ENCODE measurements around the gene DNAH7. TPM values are rescaled to one million over a fixed set of nuclear protein-coding genes. Genes with fewer than 3 reads are reported as not detected.

The DNAH7 gene
- total and polyA plus RNA-seq, 2 experiments from 2014 or later, result 0.35 to 1.1 TPM

- Histone ChIP-seq H3K4me1 (ENCODE audit: insufficient read depth) (peaks cover 12% of the 10 kb centered on the region; the same call in 1 of the 2 replicates), H3K4me3 (no peak overlapping the region), H2AFZ (no peak overlapping the region), H3F3A (replicated peaks; ENCODE audit: low read depth) (no peaks in the 10 kb centered on the region), H3K4me2 (no peak overlapping the region), H3K36me3 (ENCODE audit: insufficient read depth) (peaks cover 42% of the 10 kb centered on the region; the same call in 1 of the 2 replicates), H3K79me2 (replicated peaks; ENCODE audit: insufficient read depth) (peaks cover 9% of the 10 kb centered on the region; the same call in 1 of the 2 replicates), H3K27me3 (ENCODE audit: insufficient read depth) (no peaks in the 10 kb centered on the region), H3K27ac (ENCODE audit: low read depth) (no peak overlapping the region), H4K20me1 (replicated peaks; ENCODE audit: insufficient read depth) (0 out of 2 replicates have a peak, but pooled peaks cover 5% of the 10 kb centered on the region), H3K9me2 (ENCODE audit: insufficient read depth) (no peaks in the 10 kb centered on the region)
- Mint-ChIP-seq H3K4me1 (peaks cover 19% of the 10 kb centered on the region), H3K27me3 (ENCODE audit: insufficient read depth, low read depth, poor library complexity) (no peaks in the 10 kb centered on the region), H3K4me3 (no peak overlapping the region), H3K27ac (no peak overlapping the region; the same call in 1 of the 2 replicates), H3K9me3 (no peaks in the 10 kb centered on the region), H3K36me3 (ENCODE audit: low read depth) (peaks cover 62% of the 10 kb centered on the region)
- TF ChIP-seq, protein P1, sequence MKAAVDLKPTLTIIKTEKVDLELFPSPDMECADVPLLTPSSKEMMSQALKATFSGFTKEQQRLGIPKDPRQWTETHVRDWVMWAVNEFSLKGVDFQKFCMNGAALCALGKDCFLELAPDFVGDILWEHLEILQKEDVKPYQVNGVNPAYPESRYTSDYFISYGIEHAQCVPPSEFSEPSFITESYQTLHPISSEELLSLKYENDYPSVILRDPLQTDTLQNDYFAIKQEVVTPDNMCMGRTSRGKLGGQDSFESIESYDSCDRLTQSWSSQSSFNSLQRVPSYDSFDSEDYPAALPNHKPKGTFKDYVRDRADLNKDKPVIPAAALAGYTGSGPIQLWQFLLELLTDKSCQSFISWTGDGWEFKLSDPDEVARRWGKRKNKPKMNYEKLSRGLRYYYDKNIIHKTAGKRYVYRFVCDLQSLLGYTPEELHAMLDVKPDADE (IDR thresholded peaks at IDR 0.05), result no peak
- no peak for TF ChIP-seq ZNF331 (CRISPR knock-in tag; IDR thresholded peaks at IDR 0.05; ENCODE audit: low read depth)
- TF ChIP-seq, protein P2, sequence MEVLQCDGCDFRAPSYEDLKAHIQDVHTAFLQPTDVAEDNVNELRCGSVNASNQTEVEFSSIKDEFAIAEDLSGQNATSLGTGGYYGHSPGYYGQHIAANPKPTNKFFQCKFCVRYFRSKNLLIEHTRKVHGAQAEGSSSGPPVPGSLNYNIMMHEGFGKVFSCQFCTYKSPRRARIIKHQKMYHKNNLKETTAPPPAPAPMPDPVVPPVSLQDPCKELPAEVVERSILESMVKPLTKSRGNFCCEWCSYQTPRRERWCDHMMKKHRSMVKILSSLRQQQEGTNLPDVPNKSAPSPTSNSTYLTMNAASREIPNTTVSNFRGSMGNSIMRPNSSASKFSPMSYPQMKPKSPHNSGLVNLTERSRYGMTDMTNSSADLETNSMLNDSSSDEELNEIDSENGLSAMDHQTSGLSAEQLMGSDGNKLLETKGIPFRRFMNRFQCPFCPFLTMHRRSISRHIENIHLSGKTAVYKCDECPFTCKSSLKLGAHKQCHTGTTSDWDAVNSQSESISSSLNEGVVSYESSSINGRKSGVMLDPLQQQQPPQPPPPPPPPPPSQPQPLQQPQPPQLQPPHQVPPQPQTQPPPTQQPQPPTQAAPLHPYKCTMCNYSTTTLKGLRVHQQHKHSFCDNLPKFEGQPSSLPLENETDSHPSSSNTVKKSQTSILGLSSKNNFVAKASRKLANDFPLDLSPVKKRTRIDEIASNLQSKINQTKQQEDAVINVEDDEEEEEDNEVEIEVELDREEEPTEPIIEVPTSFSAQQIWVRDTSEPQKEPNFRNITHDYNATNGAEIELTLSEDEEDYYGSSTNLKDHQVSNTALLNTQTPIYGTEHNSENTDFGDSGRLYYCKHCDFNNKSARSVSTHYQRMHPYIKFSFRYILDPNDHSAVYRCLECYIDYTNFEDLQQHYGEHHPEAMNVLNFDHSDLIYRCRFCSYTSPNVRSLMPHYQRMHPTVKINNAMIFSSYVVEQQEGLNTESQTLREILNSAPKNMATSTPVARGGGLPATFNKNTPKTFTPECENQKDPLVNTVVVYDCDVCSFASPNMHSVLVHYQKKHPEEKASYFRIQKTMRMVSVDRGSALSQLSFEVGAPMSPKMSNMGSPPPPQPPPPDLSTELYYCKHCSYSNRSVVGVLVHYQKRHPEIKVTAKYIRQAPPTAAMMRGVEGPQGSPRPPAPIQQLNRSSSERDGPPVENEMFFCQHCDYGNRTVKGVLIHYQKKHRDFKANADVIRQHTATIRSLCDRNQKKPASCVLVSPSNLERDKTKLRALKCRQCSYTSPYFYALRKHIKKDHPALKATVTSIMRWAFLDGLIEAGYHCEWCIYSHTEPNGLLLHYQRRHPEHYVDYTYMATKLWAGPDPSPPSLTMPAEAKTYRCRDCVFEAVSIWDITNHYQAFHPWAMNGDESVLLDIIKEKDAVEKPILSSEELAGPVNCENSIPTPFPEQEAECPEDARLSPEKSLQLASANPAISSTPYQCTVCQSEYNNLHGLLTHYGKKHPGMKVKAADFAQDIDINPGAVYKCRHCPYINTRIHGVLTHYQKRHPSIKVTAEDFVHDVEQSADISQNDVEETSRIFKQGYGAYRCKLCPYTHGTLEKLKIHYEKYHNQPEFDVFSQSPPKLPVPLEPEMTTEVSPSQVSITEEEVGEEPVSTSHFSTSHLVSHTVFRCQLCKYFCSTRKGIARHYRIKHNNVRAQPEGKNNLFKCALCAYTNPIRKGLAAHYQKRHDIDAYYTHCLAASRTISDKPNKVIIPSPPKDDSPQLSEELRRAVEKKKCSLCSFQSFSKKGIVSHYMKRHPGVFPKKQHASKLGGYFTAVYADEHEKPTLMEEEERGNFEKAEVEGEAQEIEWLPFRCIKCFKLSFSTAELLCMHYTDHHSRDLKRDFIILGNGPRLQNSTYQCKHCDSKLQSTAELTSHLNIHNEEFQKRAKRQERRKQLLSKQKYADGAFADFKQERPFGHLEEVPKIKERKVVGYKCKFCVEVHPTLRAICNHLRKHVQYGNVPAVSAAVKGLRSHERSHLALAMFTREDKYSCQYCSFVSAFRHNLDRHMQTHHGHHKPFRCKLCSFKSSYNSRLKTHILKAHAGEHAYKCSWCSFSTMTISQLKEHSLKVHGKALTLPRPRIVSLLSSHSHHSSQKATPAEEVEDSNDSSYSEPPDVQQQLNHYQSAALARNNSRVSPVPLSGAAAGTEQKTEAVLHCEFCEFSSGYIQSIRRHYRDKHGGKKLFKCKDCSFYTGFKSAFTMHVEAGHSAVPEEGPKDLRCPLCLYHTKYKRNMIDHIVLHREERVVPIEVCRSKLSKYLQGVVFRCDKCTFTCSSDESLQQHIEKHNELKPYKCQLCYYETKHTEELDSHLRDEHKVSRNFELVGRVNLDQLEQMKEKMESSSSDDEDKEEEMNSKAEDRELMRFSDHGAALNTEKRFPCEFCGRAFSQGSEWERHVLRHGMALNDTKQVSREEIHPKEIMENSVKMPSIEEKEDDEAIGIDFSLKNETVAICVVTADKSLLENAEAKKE (CRISPR knock-in tag; IDR thresholded peaks at IDR 0.05), result no peak
- DNase-seq (ENCODE audit: low spot score), result no peak
- ATAC-seq, result no peak
Measured at GRCh38 chr2:195716466-195716865, 352.2 kb downstream of the DNAH7 start.

- Histone ChIP-seq H3K4me1 (ENCODE audit: insufficient read depth) (peaks cover 3% of the 10 kb centered on the region; the same call in 1 of the 2 replicates), H3K27ac (ENCODE audit: low read depth) (peak overlapping the region; percentile 74; the same call in 1 of the 2 replicates), H3K36me3 (ENCODE audit: insufficient read depth) (peaks cover 29% of the 10 kb centered on the region; the same call in 1 of the 2 replicates), H2AFZ (no peak overlapping the region), H3K4me3 (no peak overlapping the region), H3K4me2 (no peak overlapping the region), H3K79me2 (replicated peaks; ENCODE audit: insufficient read depth) (peaks cover 17% of the 10 kb centered on the region), H3K27me3 (ENCODE audit: insufficient read depth) (no peaks in the 10 kb centered on the region), H3K9me2 (ENCODE audit: insufficient read depth) (no peaks in the 10 kb centered on the region), H4K20me1 (replicated peaks; ENCODE audit: insufficient read depth) (0 out of 2 replicates have a peak, but pooled peaks cover 5% of the 10 kb centered on the region), H3F3A (replicated peaks; ENCODE audit: low read depth) (no peaks in the 10 kb centered on the region)
- H3K27me3 Mint-ChIP-seq (ENCODE audit: insufficient read depth, low read depth, poor library complexity), result no peaks in the 10 kb centered on the region
- ATAC-seq (no peak), DNase-seq (ENCODE audit: low spot score) (no peak)
- H3K9me3 Mint-ChIP-seq, result no peaks in the 10 kb centered on the region
- H3K4me1 Mint-ChIP-seq, result peaks cover 12% of the 10 kb centered on the region; the same call in 2 of the 3 replicates
- no peak overlapping the region for H3K4me3 Mint-ChIP-seq
- H3K27ac Mint-ChIP-seq, result no peak overlapping the region
- H3K36me3 Mint-ChIP-seq (ENCODE audit: low read depth), result peaks cover 43% of the 10 kb centered on the region
- no peak for TF ChIP-seq CTCF (conservative IDR thresholded peaks at IDR 0.05; ENCODE audit: low read depth in 2 of 2)
- TF ChIP-seq STAT1 (IDR thresholded peaks at IDR 0.05; ENCODE audit: unreplicated experiment), result no peak
- TF ChIP-seq, protein P1 (IDR thresholded peaks at IDR 0.05), result no peak
- no peak for TF ChIP-seq ZNF114 (CRISPR knock-in tag; IDR thresholded peaks at IDR 0.05)
- no peak for TF ChIP-seq CREB1 (CRISPR knock-in tag; IDR thresholded peaks at IDR 0.05; ENCODE audit: low read depth)
- TF ChIP-seq ZNF331 (CRISPR knock-in tag; IDR thresholded peaks at IDR 0.05; ENCODE audit: low read depth), result no peak
- no peak for TF ChIP-seq EZH2phosphoT487 (IDR thresholded peaks at IDR 0.05; ENCODE audit: unreplicated experiment)
- no peak for TF ChIP-seq NANOG (IDR thresholded peaks at IDR 0.05; ENCODE audit: borderline replicate concordance)
- TF ChIP-seq EZH2 (IDR thresholded peaks at IDR 0.05; ENCODE audit: low read depth, unreplicated experiment), result no peak
Measured at GRCh38 chr2:195711478-195711877, 357.2 kb downstream of the DNAH7 start.
